ENCODE measurements around the gene CD59. TPM values are rescaled to one million over a fixed set of nuclear protein-coding genes. Genes with fewer than 3 reads are reported as not detected.

The CD59 gene, protein sequence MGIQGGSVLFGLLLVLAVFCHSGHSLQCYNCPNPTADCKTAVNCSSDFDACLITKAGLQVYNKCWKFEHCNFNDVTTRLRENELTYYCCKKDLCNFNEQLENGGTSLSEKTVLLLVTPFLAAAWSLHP
- total RNA-seq (10 to 100 TPM; 59.0 to 66.8 TPM), polyA plus RNA-seq (10 to 100 TPM; 36.2 to 53.7 (median 47.5) TPM), total RNA-seq (27.6 to 52.0 (median 40.3) reads per million in 6 experiments)

GRCh38 chr11:33736148-33736812 is at the start of gene CD59:
CD59 (minus strand) TSS chr11:33736423; CDS start chr11:33722445, 13,978 bp downstream.
- Mint-ChIP-seq H3K9me3 (no peaks in the 10 kb centered on the region), H3K27ac (peak within 1 kb of the TSS; percentile 72 to 93 (median 86)), H3K4me3 (peak within 1 kb of the TSS; percentile 85 to 95 (median 91)), H3K4me1 (peaks cover 9 to 36% (median 29%) of the 10 kb centered on the region in 4 donors), H3K36me3 (peaks cover 0 to 5% (median 0%) of the 10 kb centered on the region in 3 donors), H3K27me3 (no peaks in the 10 kb centered on the region)
- ATAC-seq (peak; percentile 83 to 86), DNase-seq (peak; percentile 75 to 93 (median 84))
- POLR2A ChIA-PET = interaction anchor here (0.5 to 2.3 kb wide), 6 partner anchors 22 to 848 kb away, joined by 3 to 15 read pairs (median 4); partner anchors contain the start of gene C11orf91

GRCh38 chr11:33785609-33786008 is 49.4 kb upstream of the CD59 start:
- ATAC-seq (no peak), DNase-seq (no peak)
- Mint-ChIP-seq H3K27ac (no peak overlapping the region), H3K36me3 (peaks cover 0 to 5% (median 0%) of the 10 kb centered on the region in 3 donors), H3K9me3 (no peaks in the 10 kb centered on the region), H3K4me1 (no peaks in the 10 kb centered on the region), H3K27me3 (peaks cover 12 to 79% (median 32%) of the 10 kb centered on the region in 5 donors), H3K4me3 (no peak overlapping the region)
- POLR2A ChIA-PET = no interaction called here

- POLR2A ChIA-PET = no interaction called here
- ATAC-seq (no peak), DNase-seq (no peak)
- no peaks in the 10 kb centered on the region for H3K9me3 Mint-ChIP-seq
- peaks cover 11 to 70% (median 37%) of the 10 kb centered on the region in 5 donors for H3K27me3 Mint-ChIP-seq
- H3K36me3 Mint-ChIP-seq = peaks cover 2 to 5% (median 2%) of the 10 kb centered on the region in 3 donors
- H3K27ac Mint-ChIP-seq = peak overlapping the region in 3 of 10 donors; percentile 1 to 35 (median 1)
- H3K4me3 Mint-ChIP-seq = no peak overlapping the region
- peaks cover 6 to 11% (median 8%) of the 10 kb centered on the region in 4 donors for H3K4me1 Mint-ChIP-seq
Measured at GRCh38 chr11:33779849-33780528, 43.8 kb upstream of the CD59 start.

- Mint-ChIP-seq H3K4me3 (no peak overlapping the region), H3K36me3 (peaks cover 2 to 5% (median 2%) of the 10 kb centered on the region in 3 donors), H3K9me3 (no peaks in the 10 kb centered on the region), H3K27ac (no peak overlapping the region), H3K27me3 (peaks cover 11 to 57% (median 33%) of the 10 kb centered on the region in 5 donors), H3K4me1 (peaks cover 10 to 18% (median 13%) of the 10 kb centered on the region in 4 donors)
- DNase-seq (no peak), ATAC-seq (no peak)
- POLR2A ChIA-PET = no interaction called here
Measured at GRCh38 chr11:33778675-33779074, 42.5 kb upstream of the CD59 start.

- DNase-seq (no peak), ATAC-seq (no peak)
- Mint-ChIP-seq H3K36me3 (peaks cover 2 to 5% (median 2%) of the 10 kb centered on the region in 3 donors), H3K4me1 (peaks cover 14 to 26% (median 18%) of the 10 kb centered on the region in 4 donors), H3K9me3 (no peaks in the 10 kb centered on the region), H3K27ac (peak overlapping the region in 1 of 10 donors; percentile 32), H3K27me3 (peaks cover 9 to 51% (median 30%) of the 10 kb centered on the region in 5 donors), H3K4me3 (no peak overlapping the region)
- POLR2A ChIA-PET = no interaction called here
Measured at GRCh38 chr11:33777906-33778305, 41.7 kb upstream of the CD59 start.

DNA sequence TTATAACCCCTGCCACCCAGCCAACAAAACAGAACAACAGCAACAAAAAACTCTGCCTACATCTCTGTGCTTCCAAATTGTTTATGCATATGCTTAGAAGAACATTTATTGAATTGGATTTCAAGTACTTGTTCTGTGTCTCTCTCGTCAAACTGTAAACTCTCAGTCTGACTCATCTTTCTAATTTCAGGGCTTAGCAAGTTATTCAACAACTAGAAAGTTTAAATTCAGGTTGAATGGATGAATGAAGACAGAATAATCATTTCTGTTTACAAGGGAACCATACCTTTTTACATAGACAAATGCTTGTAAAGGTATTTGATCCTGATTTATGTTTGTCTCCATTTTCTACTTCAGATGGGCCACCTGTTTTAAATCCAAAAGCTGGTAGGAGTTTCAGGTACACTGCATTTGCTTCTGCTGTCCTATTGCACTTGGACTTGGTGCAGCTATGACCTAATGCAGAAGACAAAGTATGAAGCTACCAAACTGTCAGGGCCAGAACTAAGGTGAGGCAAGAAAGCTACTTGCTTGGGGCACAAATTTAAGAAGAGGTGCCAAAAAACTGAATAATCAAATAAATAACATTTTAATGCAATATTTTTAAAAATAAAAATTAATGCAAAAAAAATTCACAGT is 39.7 kb upstream of the CD59 start:
- Mint-ChIP-seq H3K36me3 (peaks cover 0 to 8% (median 2%) of the 10 kb centered on the region in 3 donors), H3K27ac (peak overlapping the region in 6 of 10 donors; percentile 23 to 97 (median 82)), H3K9me3 (no peaks in the 10 kb centered on the region), H3K4me3 (peak overlapping the region; percentile 66 to 99 (median 96)), H3K27me3 (peaks cover 7 to 31% (median 21%) of the 10 kb centered on the region in 5 donors), H3K4me1 (peaks cover 26 to 41% (median 35%) of the 10 kb centered on the region in 4 donors)
- ATAC-seq = no peak
- POLR2A ChIA-PET = interaction anchor here (1.3 kb wide), 1 partner anchor 275 kb away, joined by 3 read pairs; the partner anchor contains the start of gene CAPRIN1
- no peak for DNase-seq

- peak overlapping the region in 7 of 10 donors; percentile 70 to 99 (median 97) for H3K27ac Mint-ChIP-seq
- H3K27me3 Mint-ChIP-seq = peaks cover 7 to 26% (median 21%) of the 10 kb centered on the region in 5 donors
- peaks cover 26 to 43% (median 37%) of the 10 kb centered on the region in 4 donors for H3K4me1 Mint-ChIP-seq
- peak overlapping the region; percentile 94 to 99 (median 96) for H3K4me3 Mint-ChIP-seq
- no peaks in the 10 kb centered on the region for H3K9me3 Mint-ChIP-seq
- peaks cover 0 to 11% (median 2%) of the 10 kb centered on the region in 3 donors for H3K36me3 Mint-ChIP-seq
- POLR2A ChIA-PET = interaction anchor here (0.8 to 1.3 kb wide), 2 partner anchors 38 to 276 kb away, joined by 3 to 4 read pairs; partner anchors contain the start of gene CAPRIN1
- ATAC-seq = no peak
- DNase-seq = no peak
Measured at GRCh38 chr11:33775467-33775807, 39.2 kb upstream of the CD59 start.

DNA sequence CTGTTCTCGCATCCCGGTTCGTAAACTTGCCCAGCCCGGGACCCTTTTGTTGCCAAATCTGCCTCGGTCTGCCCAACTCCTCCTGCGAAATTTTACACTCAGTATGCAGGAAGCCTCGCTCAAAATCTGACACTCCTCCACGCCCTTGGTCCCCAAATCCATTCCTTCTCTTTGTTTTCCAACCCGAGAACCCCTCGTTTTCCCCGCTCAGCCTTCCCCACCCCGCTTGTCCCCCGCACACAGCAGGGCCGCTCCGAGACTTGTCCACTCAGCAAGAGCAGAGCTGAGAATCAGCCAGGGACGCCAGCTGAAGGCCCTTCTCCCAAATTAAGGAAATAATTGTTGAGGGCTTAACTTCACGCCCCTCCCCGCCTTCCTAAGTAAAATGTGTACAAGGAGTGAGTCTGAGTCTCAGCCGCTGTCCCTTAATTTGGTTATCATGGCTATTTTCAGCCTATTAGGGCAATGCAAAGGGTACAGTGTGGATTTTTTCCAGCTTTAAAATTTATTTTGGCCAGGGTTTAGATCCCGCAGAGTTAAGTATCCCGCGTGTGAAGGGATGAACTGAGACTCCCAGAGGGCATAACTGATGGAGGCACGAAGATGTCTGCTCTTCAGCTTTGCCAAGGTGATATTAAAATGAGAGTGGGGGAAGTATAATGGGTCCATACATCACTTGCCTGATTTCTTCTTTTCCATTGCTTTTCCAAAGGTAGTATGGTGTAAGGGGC is 38.7 kb upstream of the CD59 start:
- peak overlapping the region; percentile 94 to 99 (median 96) for H3K4me3 Mint-ChIP-seq
- H3K27me3 Mint-ChIP-seq = peaks cover 2 to 21% (median 16%) of the 10 kb centered on the region in 5 donors
- peaks cover 27 to 48% (median 41%) of the 10 kb centered on the region in 4 donors for H3K4me1 Mint-ChIP-seq
- peak overlapping the region; percentile 93 to 99 (median 97) for H3K27ac Mint-ChIP-seq
- no peaks in the 10 kb centered on the region for H3K9me3 Mint-ChIP-seq
- H3K36me3 Mint-ChIP-seq = peaks cover 0 to 17% (median 0%) of the 10 kb centered on the region in 3 donors
- ATAC-seq (peak in 1 of 2 donors; percentile 5), DNase-seq (peak in 1 of 10 donors; percentile 4)
- POLR2A ChIA-PET = interaction anchor here (0.7 to 1.6 kb wide), 7 partner anchors 14 to 518 kb away, joined by 3 to 4 read pairs (median 3); partner anchors contain the start of genes CAPRIN1 and HIPK3

DNA sequence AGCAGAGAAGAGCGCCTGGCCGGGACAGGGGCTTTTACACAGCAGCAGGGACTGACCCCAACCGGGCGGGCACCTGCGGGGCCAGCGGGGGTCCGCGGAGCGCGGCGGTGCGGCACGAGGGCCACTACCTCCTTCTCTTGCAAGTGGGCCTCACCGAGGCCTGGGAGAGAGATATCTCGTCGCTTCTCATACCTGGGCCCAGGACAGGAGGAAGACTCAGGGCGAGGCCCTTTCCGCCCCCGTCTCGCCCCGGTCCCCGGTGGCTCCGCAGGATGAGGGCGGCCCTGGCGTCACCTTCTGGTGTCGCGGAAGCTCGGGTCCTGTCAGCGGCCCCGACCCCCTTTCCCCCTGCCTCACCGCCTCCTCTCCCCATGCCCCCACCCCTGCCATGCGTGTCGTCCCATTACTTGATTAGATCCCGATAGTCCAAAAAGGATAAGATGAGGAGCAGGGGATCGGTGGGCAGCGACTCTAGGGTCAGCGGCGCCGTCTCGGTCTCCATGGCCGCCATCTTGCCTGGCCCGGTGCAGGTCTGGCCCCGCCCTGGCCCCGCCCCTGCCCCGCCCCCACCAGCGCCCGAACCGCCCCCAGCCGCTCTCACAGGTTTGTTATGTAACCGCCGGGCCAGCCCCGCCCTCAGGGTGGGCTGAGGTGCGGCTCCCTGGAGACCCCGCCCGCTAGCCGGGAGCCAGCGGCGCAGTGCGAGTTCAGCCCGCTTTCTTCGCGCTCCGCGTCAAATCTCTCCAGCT is 37.9 kb upstream of the CD59 start, which contains the start of gene FBXO3:
Gene FBXO3, minus strand, starts transcription at position 534 of the 749 bp plus-strand sequence. Its CDS starts 23 bp downstream, at position 511.
- H3K27me3 Mint-ChIP-seq = peaks cover 0 to 13% (median 10%) of the 10 kb centered on the region in 5 donors
- POLR2A ChIA-PET = interaction anchor here (0.7 to 1.6 kb wide), 7 partner anchors 13 to 735 kb away, joined by 3 to 4 read pairs (median 3); partner anchors contain the start of genes CAPRIN1 and HIPK3
- H3K27ac Mint-ChIP-seq = peak within 1 kb of the TSS; percentile 93 to 99 (median 98)
- peaks cover 32 to 56% (median 43%) of the 10 kb centered on the region in 4 donors for H3K4me1 Mint-ChIP-seq
- H3K4me3 Mint-ChIP-seq = peak within 1 kb of the TSS; percentile 94 to 99 (median 96)
- DNase-seq (peak; percentile 81 to 94 (median 88)), ATAC-seq (peak; percentile 87 to 91)
- peaks cover 0 to 22% (median 0%) of the 10 kb centered on the region in 3 donors for H3K36me3 Mint-ChIP-seq
- no peaks in the 10 kb centered on the region for H3K9me3 Mint-ChIP-seq

GRCh38 chr11:33773404-33773986 is 37.3 kb upstream of the CD59 start:
- ATAC-seq (peak; percentile 45 to 59), DNase-seq (peak in 9 of 10 donors; percentile 24 to 67 (median 39))
- H3K9me3 Mint-ChIP-seq = no peaks in the 10 kb centered on the region
- peaks cover 0 to 7% (median 4%) of the 10 kb centered on the region in 5 donors for H3K27me3 Mint-ChIP-seq
- H3K4me1 Mint-ChIP-seq = peaks cover 32 to 56% (median 43%) of the 10 kb centered on the region in 4 donors
- peak overlapping the region; percentile 94 to 99 (median 96) for H3K4me3 Mint-ChIP-seq
- POLR2A ChIA-PET = interaction anchor here (1.0 to 1.6 kb wide), 7 partner anchors 12 to 886 kb away, joined by 3 to 4 read pairs (median 3); partner anchors contain the start of genes HIPK3 and NAT10
- peaks cover 0 to 27% (median 2%) of the 10 kb centered on the region in 3 donors for H3K36me3 Mint-ChIP-seq
- H3K27ac Mint-ChIP-seq = peak overlapping the region; percentile 69 to 98 (median 97)
